ENCODE results near the gene AKR1E2. TPM values are rescaled to one million over a fixed set of nuclear protein-coding genes. Genes with fewer than 3 reads are reported as not detected.
A peak's percentile ranks its signal among the peaks of the same experiment; 100 is the strongest.

Gene AKR1E2
- total and polyA plus RNA-seq, 9 of the 15 experiments (the other 6 are each of a cell fraction or from before 2014, with no cell fraction given): 4.2 to 16.6 (median 9.8) TPM

- TF ChIP-seq, protein P1, sequence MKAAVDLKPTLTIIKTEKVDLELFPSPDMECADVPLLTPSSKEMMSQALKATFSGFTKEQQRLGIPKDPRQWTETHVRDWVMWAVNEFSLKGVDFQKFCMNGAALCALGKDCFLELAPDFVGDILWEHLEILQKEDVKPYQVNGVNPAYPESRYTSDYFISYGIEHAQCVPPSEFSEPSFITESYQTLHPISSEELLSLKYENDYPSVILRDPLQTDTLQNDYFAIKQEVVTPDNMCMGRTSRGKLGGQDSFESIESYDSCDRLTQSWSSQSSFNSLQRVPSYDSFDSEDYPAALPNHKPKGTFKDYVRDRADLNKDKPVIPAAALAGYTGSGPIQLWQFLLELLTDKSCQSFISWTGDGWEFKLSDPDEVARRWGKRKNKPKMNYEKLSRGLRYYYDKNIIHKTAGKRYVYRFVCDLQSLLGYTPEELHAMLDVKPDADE (conservative IDR thresholded peaks at IDR 0.05; ENCODE audit: control insufficient read depth, low read depth, low read length): peak; percentile 62; the same call in 1 of the 2 replicates
- TF ChIP-seq GABPB2 (CRISPR knock-in tag; conservative IDR thresholded peaks at IDR 0.05): no peak
- peak; percentile 64; the same call in 1 of the 2 replicates for TF ChIP-seq ADNP (tag; IDR thresholded peaks at IDR 0.05)
- TF ChIP-seq ZNF263 (CRISPR knock-in tag; IDR thresholded peaks at IDR 0.05; ENCODE audit: borderline replicate concordance): no peak
- no peak for TF ChIP-seq MCM3 (IDR thresholded peaks at IDR 0.05)
- TF ChIP-seq CTCF (IDR thresholded peaks at IDR 0.05 in 2 of 3, conservative IDR thresholded peaks at IDR 0.05 in 1 of 3; ENCODE audit: insufficient read depth in 2 of 3, low read depth in 1 of 3, low read length in 3 of 3): peak; percentile 29 to 50 (median 48); a peak in 4 of 6 replicates
- no peak for TF ChIP-seq ZNF695 (CRISPR knock-in tag; IDR thresholded peaks at IDR 0.05)
- peak; percentile 95 for TF ChIP-seq CTBP1 (IDR thresholded peaks at IDR 0.05; ENCODE audit: borderline replicate concordance)
- TF ChIP-seq TEAD4 (IDR thresholded peaks at IDR 0.05; ENCODE audit: low read length): peak; percentile 93
- no peak for TF ChIP-seq TEAD4 (CRISPR knock-in tag; IDR thresholded peaks at IDR 0.05; ENCODE audit: borderline replicate concordance)
- TF ChIP-seq EZH2 (IDR thresholded peaks at IDR 0.05; ENCODE audit: borderline replicate concordance, low read depth, low read length): no peak
- TF ChIP-seq, protein P2, sequence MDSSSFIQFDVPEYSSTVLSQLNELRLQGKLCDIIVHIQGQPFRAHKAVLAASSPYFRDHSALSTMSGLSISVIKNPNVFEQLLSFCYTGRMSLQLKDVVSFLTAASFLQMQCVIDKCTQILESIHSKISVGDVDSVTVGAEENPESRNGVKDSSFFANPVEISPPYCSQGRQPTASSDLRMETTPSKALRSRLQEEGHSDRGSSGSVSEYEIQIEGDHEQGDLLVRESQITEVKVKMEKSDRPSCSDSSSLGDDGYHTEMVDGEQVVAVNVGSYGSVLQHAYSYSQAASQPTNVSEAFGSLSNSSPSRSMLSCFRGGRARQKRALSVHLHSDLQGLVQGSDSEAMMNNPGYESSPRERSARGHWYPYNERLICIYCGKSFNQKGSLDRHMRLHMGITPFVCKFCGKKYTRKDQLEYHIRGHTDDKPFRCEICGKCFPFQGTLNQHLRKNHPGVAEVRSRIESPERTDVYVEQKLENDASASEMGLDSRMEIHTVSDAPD (CRISPR knock-in tag; IDR thresholded peaks at IDR 0.05): no peak
- no peak for TF ChIP-seq POLR3A (IDR thresholded peaks at IDR 0.05; ENCODE audit: borderline replicate concordance, extremely low read depth, insufficient read depth, insufficient read length)
- TF ChIP-seq, protein P3, sequence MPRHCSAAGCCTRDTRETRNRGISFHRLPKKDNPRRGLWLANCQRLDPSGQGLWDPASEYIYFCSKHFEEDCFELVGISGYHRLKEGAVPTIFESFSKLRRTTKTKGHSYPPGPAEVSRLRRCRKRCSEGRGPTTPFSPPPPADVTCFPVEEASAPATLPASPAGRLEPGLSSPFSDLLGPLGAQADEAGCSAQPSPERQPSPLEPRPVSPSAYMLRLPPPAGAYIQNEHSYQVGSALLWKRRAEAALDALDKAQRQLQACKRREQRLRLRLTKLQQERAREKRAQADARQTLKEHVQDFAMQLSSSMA (CRISPR knock-in tag; IDR thresholded peaks at IDR 0.05): no peak
- TF ChIP-seq ZNF347 (CRISPR knock-in tag; IDR thresholded peaks at IDR 0.05; ENCODE audit: low read depth): no peak
- TF ChIP-seq NFE2L1 (tag; IDR thresholded peaks at IDR 0.05; ENCODE audit: borderline replicate concordance, low read depth): no peak
Measured at GRCh38 chr10:4848356-4849041, 22.5 kb downstream of the AKR1E2 start (continued).
